IPS DF 4.7 (cell line): Measurements from ENCODE around the gene SCYGR8.
A peak's percentile ranks its signal among the peaks of the same experiment; 100 is the strongest.
"Not testable (repeated sequence)": the region's sequence is repeated elsewhere in the genome, so short reads cannot be mapped to it uniquely, and the experiment has no call there.

Experiments used
- DNase-seq: peaks from one replicate; pipeline ENCODE4 v3.0.0-alpha.2; 2013; ENCODE audit warnings: low spot score; ENCODE audit errors: extremely low read depth

The SCYGR8 gene

GRCh38 chr2:227745594-227745993, at the start of gene SCYGR8:
SCYGR8 (plus strand) TSS chr2:227745894; CDS start chr2:227745894, 0 bp downstream.
- no peak for DNase-seq

DNA sequence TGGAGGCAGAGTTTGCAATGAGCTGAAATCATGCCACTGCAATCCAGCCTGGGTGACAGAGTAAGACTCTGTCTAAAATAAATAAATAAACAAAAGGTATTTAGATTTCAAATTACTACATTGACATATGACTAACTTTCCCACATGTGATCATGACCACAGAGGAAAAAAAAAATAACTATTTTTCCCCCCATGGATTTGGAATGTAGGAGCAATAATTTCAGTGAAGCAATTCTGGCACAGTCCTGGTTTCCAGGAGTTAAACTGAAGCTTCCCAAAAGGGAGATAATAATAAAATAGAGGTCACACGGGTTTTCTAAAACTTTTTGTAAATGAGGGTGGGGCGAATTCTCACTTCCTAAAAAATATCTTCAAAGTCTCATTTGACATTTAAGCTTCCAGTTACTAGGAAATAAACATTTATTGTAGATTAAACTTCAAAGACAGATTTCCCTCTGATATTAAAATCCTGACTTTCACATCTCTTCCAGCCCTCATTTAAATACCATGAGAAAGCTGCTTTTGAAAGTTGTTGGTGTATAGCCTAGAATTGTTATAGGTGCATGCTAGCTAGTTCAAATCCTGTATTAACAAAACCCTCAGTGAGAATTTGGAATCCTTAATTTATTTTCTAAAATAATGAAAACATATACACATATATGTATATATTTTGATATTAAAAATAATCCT, 48.6 kb upstream of the SCYGR8 start:
- no peak for DNase-seq

DNA sequence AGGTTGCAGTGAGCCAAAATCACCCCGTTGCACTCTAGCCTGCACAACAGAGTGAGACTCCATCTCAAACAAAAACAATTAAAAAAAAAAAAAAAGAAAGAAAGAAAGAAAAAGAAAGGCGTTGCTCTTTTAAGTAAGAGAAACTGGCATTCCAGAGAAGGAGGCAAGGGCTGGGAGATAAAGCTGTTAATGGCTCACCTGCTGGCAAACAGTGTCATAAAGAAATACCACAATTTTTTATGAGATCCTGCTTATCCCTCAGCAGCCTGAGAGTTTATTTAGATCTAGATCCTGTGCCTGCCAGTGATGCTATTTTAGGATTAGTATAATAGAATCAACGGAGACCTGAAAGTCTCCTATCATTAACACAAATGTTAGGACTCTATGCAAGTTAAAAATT, 44.1 kb upstream of the SCYGR8 start:
- no peak for DNase-seq

DNA sequence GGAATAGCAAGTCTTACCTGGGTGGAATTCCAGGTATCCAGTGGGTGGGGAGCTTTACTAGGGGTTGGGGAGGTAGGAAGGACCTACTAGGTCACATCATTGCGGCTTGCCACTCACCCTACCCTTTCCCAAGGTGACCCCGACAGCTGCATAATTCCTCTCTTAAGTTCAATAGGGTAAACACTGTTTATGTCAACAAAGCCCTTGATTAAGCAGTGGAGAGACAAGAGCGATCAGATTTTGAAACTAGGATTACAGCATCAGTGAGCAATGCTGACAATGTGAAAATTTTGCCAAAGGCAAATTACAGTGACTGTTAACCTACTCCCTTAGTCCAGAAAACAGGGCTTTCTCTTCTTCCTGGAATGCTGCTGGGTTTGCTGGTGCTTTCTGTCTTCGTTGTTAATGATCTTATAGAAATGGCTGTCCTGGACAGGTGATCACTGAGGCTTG, 42.4 kb upstream of the SCYGR8 start:
- DNase-seq, result no peak

DNA sequence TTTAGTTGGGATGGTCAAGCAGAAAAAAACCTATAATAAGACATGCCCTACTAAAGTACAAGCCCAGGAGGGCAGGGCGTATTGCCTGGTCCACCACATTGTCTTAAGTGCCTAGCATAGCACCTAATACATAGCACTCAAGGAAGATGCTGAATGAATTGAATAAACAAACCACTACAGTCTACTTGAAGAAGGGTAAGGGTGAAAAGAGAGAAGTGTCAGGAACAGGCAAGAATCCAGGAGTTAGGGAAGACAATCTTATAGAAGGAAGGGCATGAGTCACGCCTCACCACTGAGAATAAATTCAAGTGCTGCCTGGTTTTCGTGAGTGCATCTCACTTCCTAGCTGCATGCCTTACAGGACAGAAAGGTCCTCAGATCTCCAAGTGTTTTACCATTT, 41.7 kb upstream of the SCYGR8 start:
- no peak for DNase-seq

- DNase-seq, result no peak
These were observed 38.8 kb upstream of the SCYGR8 start for GRCh38 chr2:227706859-227707258.

GRCh38 chr2:227707390-227707789, 38.3 kb upstream of the SCYGR8 start:
- DNase-seq, result no peak

DNA sequence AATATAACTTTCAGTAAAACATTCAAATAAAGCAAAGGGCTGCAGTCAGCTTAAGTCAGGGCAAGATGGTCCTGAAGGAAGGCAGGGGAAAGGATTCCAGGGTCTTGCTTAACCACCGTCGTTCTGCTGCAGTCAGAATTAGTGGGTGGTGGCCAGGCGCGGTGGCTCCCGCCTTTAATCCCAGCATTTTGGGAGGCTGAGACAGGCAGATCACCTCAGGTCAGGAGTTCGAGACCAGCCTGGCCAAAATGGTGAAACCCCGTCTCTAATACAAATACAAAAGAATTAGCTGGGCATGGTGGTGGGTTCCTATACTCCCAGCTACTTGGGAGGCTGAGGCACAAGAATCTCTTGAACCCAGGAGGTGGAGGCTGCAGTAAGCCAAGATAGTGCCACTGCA, 34.7 kb upstream of the SCYGR8 start:
- DNase-seq, result no peak

GRCh38 chr2:227713291-227713690, 32.4 kb upstream of the SCYGR8 start:
- DNase-seq, result no peak

- DNase-seq, result no peak
These were observed 29.2 kb upstream of the SCYGR8 start for GRCh38 chr2:227716501-227716900.

DNA sequence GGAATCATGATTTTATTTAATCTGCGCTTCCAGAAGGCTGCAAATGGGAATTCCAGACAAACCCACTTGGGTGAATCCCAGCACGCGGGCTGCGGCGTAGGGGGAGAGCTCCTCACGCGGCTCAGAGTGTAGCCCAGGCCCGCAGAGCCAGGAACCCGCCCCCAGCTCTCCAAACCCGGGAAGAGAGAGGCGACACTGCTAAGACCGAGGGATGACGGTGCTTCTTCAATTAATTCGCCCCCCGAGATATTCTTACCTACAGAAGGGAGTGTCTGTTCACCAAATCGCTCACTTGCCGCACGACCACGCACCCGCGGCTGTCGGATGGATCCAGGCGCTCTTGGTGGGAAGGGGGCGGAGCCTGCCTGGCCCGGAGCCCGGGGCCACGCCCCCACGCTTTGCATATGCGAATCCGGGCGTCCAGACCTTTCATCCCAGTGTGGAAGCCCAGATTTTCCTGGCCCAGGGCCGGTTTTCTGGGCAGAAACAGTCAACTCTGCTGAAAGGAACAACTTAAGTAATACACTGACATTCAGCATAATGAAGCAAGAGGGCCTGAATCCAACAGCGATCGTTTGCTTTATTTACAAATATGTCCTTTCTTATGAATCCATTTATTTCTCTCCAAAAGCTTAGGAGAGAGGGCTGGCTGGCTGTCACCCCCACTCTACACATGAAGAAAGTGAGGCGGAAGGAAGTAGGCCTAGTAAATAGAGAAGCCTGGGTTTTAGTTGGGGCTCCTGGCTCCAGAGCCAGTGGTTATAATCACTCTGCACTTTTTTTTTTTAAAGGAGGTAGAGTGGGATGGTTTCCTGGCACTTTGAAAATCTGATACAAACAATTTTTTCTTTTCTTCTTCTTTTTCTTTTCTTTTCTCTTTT, 27.8 kb upstream of the SCYGR8 start, which contains the start of gene SLC19A3:
Gene SLC19A3, minus strand, starts transcription at position 342 of the 881 bp plus-strand sequence. CDS start 15,710 bp downstream, outside the sequence.
- peak; percentile 62 for DNase-seq

DNA sequence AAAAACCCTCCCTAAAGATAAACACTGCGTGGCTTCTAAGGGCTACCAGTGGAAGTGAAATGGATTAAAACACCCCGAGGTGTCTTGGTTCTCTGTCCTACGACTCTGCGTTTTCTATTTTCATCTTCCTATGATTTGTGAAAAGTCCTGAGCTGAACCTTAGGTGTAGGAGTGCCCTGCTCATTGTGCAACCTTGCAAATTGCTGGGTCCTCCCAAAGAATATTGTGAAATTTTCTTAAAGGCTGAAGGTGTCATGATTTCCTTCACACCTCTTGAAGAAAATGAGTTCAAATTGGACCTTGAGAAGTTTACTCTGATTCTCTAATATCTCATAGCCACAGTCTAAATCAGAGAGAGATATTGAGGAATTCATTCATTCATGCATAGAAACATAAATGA, 26.1 kb upstream of the SCYGR8 start:
- DNase-seq, result no peak

- no peak for DNase-seq
These were observed 25.0 kb upstream of the SCYGR8 start for GRCh38 chr2:227720680-227721079.

DNA sequence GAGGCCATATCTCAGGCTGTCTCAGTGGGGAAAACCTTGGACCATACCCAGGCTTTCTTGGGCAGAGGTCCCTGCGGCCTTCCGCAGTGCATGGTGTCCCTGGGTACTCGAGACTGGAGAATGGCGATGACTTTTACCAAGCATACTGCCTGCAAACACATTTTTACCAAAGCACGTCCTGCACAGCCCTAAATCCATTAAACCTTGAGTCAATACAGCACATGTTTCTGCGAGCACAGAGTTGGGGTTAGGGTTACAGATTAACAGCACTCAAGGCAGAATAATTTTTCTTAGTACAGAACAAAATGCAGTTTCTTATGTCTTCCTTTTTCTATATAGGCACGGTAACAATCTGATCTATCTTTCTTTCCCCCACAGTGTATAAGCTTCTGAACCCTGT, 22.9 kb upstream of the SCYGR8 start:
- DNase-seq, result not testable (repeated sequence)

- no peak for DNase-seq
These were observed 21.2 kb upstream of the SCYGR8 start, which contains the start of gene SCYGR6 for GRCh38 chr2:227724394-227725039. SCYGR6 (minus strand) TSS chr2:227724757; CDS start chr2:227724757, 0 bp downstream.

DNA sequence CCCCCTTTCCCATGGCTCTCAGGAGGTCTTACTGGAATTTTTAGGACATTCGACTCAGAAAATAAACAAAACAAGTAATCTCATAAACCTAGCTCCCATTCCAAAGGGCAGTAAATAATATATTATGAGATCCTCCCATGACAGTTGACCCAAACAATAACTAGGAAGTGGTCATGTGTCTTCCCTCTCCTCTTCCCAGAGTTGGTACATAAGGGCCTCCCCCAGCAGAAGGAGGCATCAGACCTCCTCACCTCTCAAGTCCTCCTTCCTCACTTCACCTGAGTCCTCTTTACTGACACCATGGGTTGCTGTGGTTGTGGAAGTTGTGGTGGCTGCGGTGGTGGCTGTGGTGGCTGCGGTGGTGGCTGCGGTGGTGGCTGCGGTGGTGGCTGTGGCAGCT, 17.7 kb upstream of the SCYGR8 start, which contains the start of gene SCYGR7:
Gene SCYGR7, plus strand, starts transcription at position 301 of the 400 bp plus-strand sequence. Its CDS starts 0 bp downstream, at position 301.
- DNase-seq, result no peak

GRCh38 chr2:227739351-227739750, 6.3 kb upstream of the SCYGR8 start:
- DNase-seq, result no peak

- DNase-seq, result not testable (repeated sequence)
These were observed 5.0 kb upstream of the SCYGR8 start for GRCh38 chr2:227740705-227741104.

GRCh38 chr2:227748079-227748478, 2.4 kb downstream of the SCYGR8 start:
- no peak for DNase-seq

- DNase-seq, result not testable (repeated sequence)
These were observed 10.6 kb downstream of the SCYGR8 start for GRCh38 chr2:227756261-227756660.

GRCh38 chr2:227759411-227760118, 13.9 kb downstream of the SCYGR8 start:
- DNase-seq, result no peak
